K562 (cell line): ENCODE data around the gene BOLA1. TPM values are rescaled to one million over a fixed set of nuclear protein-coding genes. Genes with fewer than 3 reads are reported as not detected.

ENCODE experiments used
- CBFA2T3 ChIP-seq: fragments of 450-650 bp; IDR thresholded peaks from 2 replicates; pipeline ENCODE4 v1.6.1; 2017
- FUS ChIP-seq: fragments of 200-400 bp; formaldehyde crosslinking; optimal IDR thresholded peaks from 2 replicates; pipeline ENCODE3; 2017; ENCODE audit warnings: low read depth, low read length
- MEF2A ChIP-seq: IDR thresholded peaks from 2 replicates; pipeline ENCODE4 v1.6.1; 2011; ENCODE audit warnings: low read depth, mild to moderate bottlenecking, low read length, moderate library complexity; ENCODE audit not compliant: control insufficient read depth
- PHB2 ChIP-seq: fragments of 450-650 bp; IDR thresholded peaks from 2 replicates; pipeline ENCODE4 v1.6.1; 2017; ENCODE audit warnings: low read depth
- SAP30 ChIP-seq: fragments of 200-600 bp; sonication (generic); IDR thresholded peaks from 2 replicates; pipeline ENCODE4 v1.6.1; 2012; ENCODE audit warnings: borderline replicate concordance, low read depth, mild to moderate bottlenecking, moderate library complexity, low read length, control low read depth, inconsistent platforms; ENCODE audit not compliant: insufficient read depth, poor library complexity, severe bottlenecking
- THRB ChIP-seq: fragments of 450-650 bp; formaldehyde crosslinking; conservative IDR thresholded peaks from 2 replicates; pipeline ENCODE4 v1.4.0; 2022; ENCODE audit warnings: mild to moderate bottlenecking, missing genetic modification characterization
- TRIM28 ChIP-seq: fragments of 450-650 bp; IDR thresholded peaks from 2 replicates; pipeline ENCODE4 v1.6.1; 2017
- ZC3H11A ChIP-seq: IDR thresholded peaks from 2 replicates; pipeline ENCODE4 v1.6.1; 2012; ENCODE audit warnings: low read depth, low read length, improper control_type of control experiment
- ZNF197 ChIP-seq: fragments of 200-800 bp; sonication (Bioruptor generic); IDR thresholded peaks from 2 replicates; pipeline ENCODE4 v1.6.1; 2016; ENCODE audit warnings: low read depth, missing genetic modification characterization, missing compliant biosample characterization
- polyA plus RNA-seq, 8 experiments: library from polyadenylated mRNA; depleted of rRNA in 4 of 8; stranded (reverse) in 5 of 8; unstranded in 3 of 8; fragments of >200 nt; fragmentation: Nextera tagmentation in 2 of 8; fragmentation: Illumina TruSeq in 1 of 8; extraction: Ambion mirVana in 2 of 8; extraction: Trizol in 1 of 8; gene quantifications; 2 replicates each; pipeline versions ENCODE4 v1.2.1 to v1.2.3, GENCODE V29; 2011 to 2014; ENCODE audit warnings: inconsistent platforms in 1 of 8, missing spikeins in 1 of 8
- total RNA-seq, 7 experiments: library from RNA; depleted of rRNA in 6 of 7; stranded (reverse); fragments of >200 nt in 6 of 7; fragmentation: Illumina TruSeq in 2 of 7; extraction: Trizol in 2 of 7; gene quantifications; 2 replicates each; pipeline versions ENCODE4 v1.2.1 to v1.2.3, GENCODE V29; 2011 to 2021; ENCODE audit warnings: low replicate concordance in 1 of 7
- TF ChIP-seq, protein P1 (sequence below), 2 experiments: fragments of 450-650 bp in 1 of 2; sonication (generic) in 1 of 2; formaldehyde crosslinking in 1 of 2; IDR thresholded peaks; 2 replicates each; pipeline versions ENCODE4 v1.7.1 to v1.9.0; 2016 to 2022; ENCODE audit warnings: inconsistent platforms in 1 of 2, mild to moderate bottlenecking in 1 of 2, missing genetic modification reagents in 1 of 2
- TF ChIP-seq, protein P2 (sequence below): sonication (generic); formaldehyde crosslinking; IDR thresholded peaks from 2 replicates; pipeline ENCODE4 v1.8.0; 2022; ENCODE audit warnings: mild to moderate bottlenecking, missing genetic modification reagents

Gene BOLA1
- total and polyA plus RNA-seq, 9 of the 15 experiments (the other 6 are each of a cell fraction or from before 2014, with no cell fraction given), result 0.18 to 1.2 (median 0.40) TPM; not detected in 2

GRCh38 chr1:149888247-149888998, 10.9 kb upstream of the BOLA1 start (continued):
- TF ChIP-seq, protein P1, sequence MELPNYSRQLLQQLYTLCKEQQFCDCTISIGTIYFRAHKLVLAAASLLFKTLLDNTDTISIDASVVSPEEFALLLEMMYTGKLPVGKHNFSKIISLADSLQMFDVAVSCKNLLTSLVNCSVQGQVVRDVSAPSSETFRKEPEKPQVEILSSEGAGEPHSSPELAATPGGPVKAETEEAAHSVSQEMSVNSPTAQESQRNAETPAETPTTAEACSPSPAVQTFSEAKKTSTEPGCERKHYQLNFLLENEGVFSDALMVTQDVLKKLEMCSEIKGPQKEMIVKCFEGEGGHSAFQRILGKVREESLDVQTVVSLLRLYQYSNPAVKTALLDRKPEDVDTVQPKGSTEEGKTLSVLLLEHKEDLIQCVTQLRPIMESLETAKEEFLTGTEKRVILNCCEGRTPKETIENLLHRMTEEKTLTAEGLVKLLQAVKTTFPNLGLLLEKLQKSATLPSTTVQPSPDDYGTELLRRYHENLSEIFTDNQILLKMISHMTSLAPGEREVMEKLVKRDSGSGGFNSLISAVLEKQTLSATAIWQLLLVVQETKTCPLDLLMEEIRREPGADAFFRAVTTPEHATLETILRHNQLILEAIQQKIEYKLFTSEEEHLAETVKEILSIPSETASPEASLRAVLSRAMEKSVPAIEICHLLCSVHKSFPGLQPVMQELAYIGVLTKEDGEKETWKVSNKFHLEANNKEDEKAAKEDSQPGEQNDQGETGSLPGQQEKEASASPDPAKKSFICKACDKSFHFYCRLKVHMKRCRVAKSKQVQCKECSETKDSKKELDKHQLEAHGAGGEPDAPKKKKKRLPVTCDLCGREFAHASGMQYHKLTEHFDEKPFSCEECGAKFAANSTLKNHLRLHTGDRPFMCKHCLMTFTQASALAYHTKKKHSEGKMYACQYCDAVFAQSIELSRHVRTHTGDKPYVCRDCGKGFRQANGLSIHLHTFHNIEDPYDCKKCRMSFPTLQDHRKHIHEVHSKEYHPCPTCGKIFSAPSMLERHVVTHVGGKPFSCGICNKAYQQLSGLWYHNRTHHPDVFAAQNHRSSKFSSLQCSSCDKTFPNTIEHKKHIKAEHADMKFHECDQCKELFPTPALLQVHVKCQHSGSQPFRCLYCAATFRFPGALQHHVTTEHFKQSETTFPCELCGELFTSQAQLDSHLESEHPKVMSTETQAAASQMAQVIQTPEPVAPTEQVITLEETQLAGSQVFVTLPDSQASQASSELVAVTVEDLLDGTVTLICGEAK (IDR thresholded peaks at IDR 0.05), result peak; percentile 57; the same call in 1 of the 2 replicates
- TF ChIP-seq, protein P1 (CRISPR knock-in tag; IDR thresholded peaks at IDR 0.05), result no peak
- TF ChIP-seq PHB2 (0 out of 2 replicates have a peak, but pooled peaks have one; percentile 37), ZC3H11A (peak; percentile 53; the same call in 1 of the 2 replicates), THRB (CRISPR knock-in tag) (0 out of 2 replicates have a peak, but pooled peaks have one; percentile 4), ZNF197 (no peak), TRIM28 (peak; percentile 30; the same call in 1 of the 2 replicates), MEF2A (0 out of 2 replicates have a peak, but pooled peaks have one; percentile 12), SAP30 (peak; percentile 56), FUS (peak; percentile 14), CBFA2T3 (peak; percentile 53; the same call in 1 of the 2 replicates)
- TF ChIP-seq, protein P2, sequence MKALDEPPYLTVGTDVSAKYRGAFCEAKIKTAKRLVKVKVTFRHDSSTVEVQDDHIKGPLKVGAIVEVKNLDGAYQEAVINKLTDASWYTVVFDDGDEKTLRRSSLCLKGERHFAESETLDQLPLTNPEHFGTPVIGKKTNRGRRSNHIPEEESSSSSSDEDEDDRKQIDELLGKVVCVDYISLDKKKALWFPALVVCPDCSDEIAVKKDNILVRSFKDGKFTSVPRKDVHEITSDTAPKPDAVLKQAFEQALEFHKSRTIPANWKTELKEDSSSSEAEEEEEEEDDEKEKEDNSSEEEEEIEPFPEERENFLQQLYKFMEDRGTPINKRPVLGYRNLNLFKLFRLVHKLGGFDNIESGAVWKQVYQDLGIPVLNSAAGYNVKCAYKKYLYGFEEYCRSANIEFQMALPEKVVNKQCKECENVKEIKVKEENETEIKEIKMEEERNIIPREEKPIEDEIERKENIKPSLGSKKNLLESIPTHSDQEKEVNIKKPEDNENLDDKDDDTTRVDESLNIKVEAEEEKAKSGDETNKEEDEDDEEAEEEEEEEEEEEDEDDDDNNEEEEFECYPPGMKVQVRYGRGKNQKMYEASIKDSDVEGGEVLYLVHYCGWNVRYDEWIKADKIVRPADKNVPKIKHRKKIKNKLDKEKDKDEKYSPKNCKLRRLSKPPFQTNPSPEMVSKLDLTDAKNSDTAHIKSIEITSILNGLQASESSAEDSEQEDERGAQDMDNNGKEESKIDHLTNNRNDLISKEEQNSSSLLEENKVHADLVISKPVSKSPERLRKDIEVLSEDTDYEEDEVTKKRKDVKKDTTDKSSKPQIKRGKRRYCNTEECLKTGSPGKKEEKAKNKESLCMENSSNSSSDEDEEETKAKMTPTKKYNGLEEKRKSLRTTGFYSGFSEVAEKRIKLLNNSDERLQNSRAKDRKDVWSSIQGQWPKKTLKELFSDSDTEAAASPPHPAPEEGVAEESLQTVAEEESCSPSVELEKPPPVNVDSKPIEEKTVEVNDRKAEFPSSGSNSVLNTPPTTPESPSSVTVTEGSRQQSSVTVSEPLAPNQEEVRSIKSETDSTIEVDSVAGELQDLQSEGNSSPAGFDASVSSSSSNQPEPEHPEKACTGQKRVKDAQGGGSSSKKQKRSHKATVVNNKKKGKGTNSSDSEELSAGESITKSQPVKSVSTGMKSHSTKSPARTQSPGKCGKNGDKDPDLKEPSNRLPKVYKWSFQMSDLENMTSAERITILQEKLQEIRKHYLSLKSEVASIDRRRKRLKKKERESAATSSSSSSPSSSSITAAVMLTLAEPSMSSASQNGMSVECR (CRISPR knock-in tag), result peak; percentile 79
